ENCODE measurements around the gene RHOU. TPM values are rescaled to one million over a fixed set of nuclear protein-coding genes. Genes with fewer than 3 reads are reported as not detected.

Gene RHOU
- total and polyA plus RNA-seq, 10 of the 15 experiments (the other 5 are each of a cell fraction or from before 2014, with no cell fraction given), result not detected

DNA sequence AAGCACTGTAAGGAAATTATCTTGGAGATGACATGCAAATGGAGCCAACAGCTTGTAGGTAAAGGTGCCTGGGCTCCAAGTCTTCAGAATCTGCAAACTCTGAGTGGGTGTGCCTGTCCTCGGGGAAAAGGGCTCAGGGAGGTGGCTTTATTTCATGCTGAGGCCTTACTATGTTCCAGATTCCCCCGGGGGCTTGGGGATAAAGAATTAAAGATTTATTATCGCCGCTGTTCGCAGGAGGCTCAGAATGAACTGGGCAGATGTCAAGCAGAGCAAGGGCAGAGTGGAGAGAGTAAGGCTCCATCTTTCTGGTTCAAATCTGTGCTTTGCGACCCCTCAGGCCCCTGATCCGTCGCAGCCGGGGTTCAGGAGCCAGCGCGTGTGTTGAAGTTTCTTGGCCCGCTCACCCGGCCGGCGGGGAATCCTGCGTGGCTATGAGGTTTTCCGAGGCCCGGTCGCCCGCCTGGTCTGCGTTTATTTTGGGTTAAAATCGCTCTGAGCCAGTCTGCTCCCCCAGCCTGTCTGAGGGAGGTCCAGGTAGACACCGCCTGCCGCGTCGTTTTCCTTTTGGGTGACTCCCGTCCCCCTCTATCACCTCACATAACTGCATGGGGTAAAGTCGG, 19.5 kb downstream of the RHOU start:
- intact Hi-C loops (cut with micrococcal nuclease; ENCODE audit: unreplicated experiment) (no loop called here), in situ Hi-C loops (cut with MboI) (no loop called here)
- CTCF ChIA-PET, result no interaction called here
- no peak overlapping the region for H3K4me3 ChIP-seq
- H3K79me2 ChIP-seq (ENCODE audit: control insufficient read depth, insufficient read depth, low read length), result no peaks in the 10 kb centered on the region
- H3K4me1 ChIP-seq (ENCODE audit: control insufficient read depth, insufficient read depth, low read length), result no peaks in the 10 kb centered on the region
- BruUV-seq (replicated peaks), result no TSS peak
- ATAC-seq, result no peak
- H3K27ac ChIP-seq (ENCODE audit: control insufficient read depth, insufficient read depth), result no peak overlapping the region
- H3K27me3 ChIP-seq (replicated peaks in 1 of 2; ENCODE audit: control insufficient read depth in 2 of 2, insufficient read depth in 2 of 2, low read length in 1 of 2), result peaks cover 0 to 6% of the 10 kb centered on the region in 2 experiments; a peak in 1 of 4 replicates
- H3K4me2 ChIP-seq (ENCODE audit: control insufficient read depth, insufficient read depth), result no peak overlapping the region
- POLR2A ChIA-PET, result no interaction called here
- SMC1A ChIA-PET (ENCODE audit: uncharacterized antibody, unreplicated experiment), result no interaction called here
- H3K9ac ChIP-seq (ENCODE audit: control insufficient read depth, insufficient read depth, low read length), result no peak overlapping the region
- WGBS (ENCODE audit: insufficient coverage, insufficient replicate concordance, low lambda C conversion rate, missing lambda C conversion rate), result 61% methylated on average over 28 of the region's 28 CpGs
- DNase-seq (ENCODE audit: low read depth, low spot score), result no peak
- H3K36me3 ChIP-seq (ENCODE audit: control insufficient read depth in 2 of 2, insufficient read depth in 2 of 2, low read length in 1 of 2), result no peaks in the 10 kb centered on the region
- TF ChIP-seq NFXL1 (IDR thresholded peaks at IDR 0.05; ENCODE audit: borderline replicate concordance), result no peak
- RAD21 ChIA-PET (ENCODE audit: unreplicated experiment), result no interaction called here
- no peak overlapping the region for H2AFZ ChIP-seq (ENCODE audit: control insufficient read depth, low read depth, low read length)
- H4K20me1 ChIP-seq (ENCODE audit: control insufficient read depth, insufficient read depth), result no peaks in the 10 kb centered on the region
- no peak for FAIRE-seq
- no peaks in the 10 kb centered on the region for H3K9me3 ChIP-seq (replicated peaks; ENCODE audit: control insufficient read depth, insufficient read depth, low read length)

DNA sequence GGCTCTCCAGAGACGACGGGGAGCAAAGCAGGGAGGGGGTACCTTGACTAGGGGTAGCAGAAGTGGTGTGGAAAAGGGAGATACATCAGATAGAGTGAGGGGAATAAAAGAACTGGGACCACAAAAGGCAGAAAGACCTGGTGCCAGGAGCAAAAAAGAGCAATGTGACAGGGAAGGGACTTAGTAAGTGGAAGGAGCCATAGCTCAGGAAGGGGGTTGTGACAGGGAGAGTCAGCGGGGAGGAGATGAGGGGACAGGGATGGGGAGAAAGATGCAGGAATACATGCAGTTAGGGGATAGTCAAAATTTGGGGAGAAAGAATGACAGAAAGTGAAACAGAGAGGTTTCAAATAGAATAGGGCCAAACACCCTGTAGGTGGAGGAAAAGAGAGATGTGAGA, 20.5 kb downstream of the RHOU start:
- no peak for FAIRE-seq
- H3K4me3 ChIP-seq, result no peak overlapping the region
- CTCF ChIA-PET, result interaction anchor here (0.7 kb wide), 1 partner anchor 126 kb away, joined by 3 read pairs; no protein-coding TSS in a partner anchor
- DNase-seq (ENCODE audit: low read depth, low spot score), result no peak
- H3K9me3 ChIP-seq (replicated peaks; ENCODE audit: control insufficient read depth, insufficient read depth, low read length), result no peaks in the 10 kb centered on the region
- no peaks in the 10 kb centered on the region for H3K36me3 ChIP-seq (ENCODE audit: control insufficient read depth in 2 of 2, insufficient read depth in 2 of 2, low read length in 1 of 2)
- no peaks in the 10 kb centered on the region for H4K20me1 ChIP-seq (ENCODE audit: control insufficient read depth, insufficient read depth)
- ATAC-seq, result no peak
- H3K27me3 ChIP-seq (replicated peaks in 1 of 2; ENCODE audit: control insufficient read depth in 2 of 2, insufficient read depth in 2 of 2, low read length in 1 of 2), result peaks cover 0 to 6% of the 10 kb centered on the region in 2 experiments; a peak in 1 of 4 replicates
- intact Hi-C loops (cut with micrococcal nuclease; ENCODE audit: unreplicated experiment), result no loop called here
- no peak for TF ChIP-seq NR2F1 (conservative IDR thresholded peaks at IDR 0.05)
- no peak overlapping the region for H3K9ac ChIP-seq (ENCODE audit: control insufficient read depth, insufficient read depth, low read length)
- H3K4me1 ChIP-seq (ENCODE audit: control insufficient read depth, insufficient read depth, low read length), result no peaks in the 10 kb centered on the region
- H3K79me2 ChIP-seq (ENCODE audit: control insufficient read depth, insufficient read depth, low read length), result no peaks in the 10 kb centered on the region
- RAD21 ChIA-PET (ENCODE audit: unreplicated experiment), result no interaction called here
- H3K4me2 ChIP-seq (ENCODE audit: control insufficient read depth, insufficient read depth), result no peak overlapping the region
- H2AFZ ChIP-seq (ENCODE audit: control insufficient read depth, low read depth, low read length), result no peak overlapping the region
- POLR2A ChIA-PET, result no interaction called here
- 14% methylated on average over 3 of the region's 3 CpGs for WGBS (ENCODE audit: insufficient coverage, insufficient replicate concordance, low lambda C conversion rate, missing lambda C conversion rate)
- SMC1A ChIA-PET (ENCODE audit: uncharacterized antibody, unreplicated experiment), result no interaction called here
- in situ Hi-C loops (cut with MboI), result no loop called here
- BruUV-seq (replicated peaks), result no TSS peak
- no peak overlapping the region for H3K27ac ChIP-seq (ENCODE audit: control insufficient read depth, insufficient read depth)

All from GM12878 (cell line).